Endothelial cell of umbilical vein (primary cell): ENCODE results near the gene RAB35. TPM values are rescaled to one million over a fixed set of nuclear protein-coding genes. Genes with fewer than 3 reads are reported as not detected.

Experiments used
- BruUV-seq: library from RNA; stranded (reverse); fragments of 400-500 nt; replicated peaks from 2 replicates; lab custom pipeline; 2021; lab: Mats Ljungman, UMichigan
- CTCF ChIA-PET: fragments of 300-600, 350-600 bp; sonication (Branson Sonifier 250); formaldehyde crosslinking; loops from one replicate; lab custom pipeline; 2021; ENCODE audit warnings: antibody characterized with exemption, inconsistent platforms; lab: Charles Lee
- POLR2A ChIA-PET: fragments of 300-600, 350-600 bp; sonication (Branson Sonifier 250); formaldehyde crosslinking; loops from one replicate; lab custom pipeline; 2021; ENCODE audit warnings: antibody characterized with exemption, inconsistent platforms; lab: Charles Lee
- DNase-seq: peaks from one replicate; pipeline ENCODE4 v3.0.0-alpha.2; 2011; ENCODE audit warnings: low read depth, low spot score
- FAIRE-seq: peaks from 2 replicates; lab custom pipeline; 2011; peaks lifted over from hg19 to GRCh38; lab: Jason Lieb, UNC
- H2AFZ ChIP-seq: 2 replicates; pipeline ENCODE4 v1.6.0; 2012; ENCODE audit warnings: low read depth, low read length, control low read depth, inconsistent platforms
- H3K27ac ChIP-seq: 2 replicates; pipeline ENCODE4 v1.5.1; 2011; ENCODE audit warnings: low read depth, mild to moderate bottlenecking, control low read depth, low read length, moderate library complexity; ENCODE audit not compliant: insufficient read depth
- H3K27me3 ChIP-seq, 2 experiments: 2 replicates each; pipeline versions ENCODE4 v1.6.0 to v1.6.1; 2011; ENCODE audit warnings: low read length in 2 of 2, mixed read lengths in 1 of 2; ENCODE audit not compliant: control insufficient read depth in 2 of 2, insufficient read depth in 2 of 2
- H3K36me3 ChIP-seq, 2 experiments: 2 replicates in 1 of 2; 3 replicates in 1 of 2; pipeline ENCODE4 v1.5.1; 2011; ENCODE audit warnings: low read length in 2 of 2, mild to moderate bottlenecking in 1 of 2, moderate library complexity in 1 of 2; ENCODE audit not compliant: control insufficient read depth in 2 of 2, insufficient read depth in 2 of 2; ENCODE audit errors: extremely low read depth in 1 of 2
- H3K4me1 ChIP-seq: 3 replicates; pipeline ENCODE4 v1.5.1; 2011; ENCODE audit warnings: mild to moderate bottlenecking, low read length; ENCODE audit not compliant: control insufficient read depth, insufficient read depth; ENCODE audit errors: extremely low read depth
- H3K4me2 ChIP-seq: 2 replicates; pipeline ENCODE4 v1.6.1; 2011; ENCODE audit warnings: low read length, control low read depth, mixed read lengths; ENCODE audit not compliant: insufficient read depth
- H3K4me3 ChIP-seq, 3 experiments: fragments of 200-600 bp in 1 of 3; sonication (generic), shearing (Covaris generic) in 1 of 3; replicated peaks in 1 of 3; 2 replicates each; pipeline ENCODE4 v1.5.1; 2011 to 2016; ENCODE audit warnings: control low read depth in 3 of 3, low read length in 3 of 3, mild to moderate bottlenecking in 2 of 3, inconsistent platforms in 1 of 3, low read depth in 1 of 3, moderate library complexity in 1 of 3; ENCODE audit not compliant: insufficient read depth in 1 of 3
- H3K79me2 ChIP-seq: 2 replicates; pipeline ENCODE4 v1.6.0; 2012; ENCODE audit warnings: low read length, inconsistent platforms; ENCODE audit not compliant: control insufficient read depth, insufficient read depth
- H3K9ac ChIP-seq: replicated peaks from 2 replicates; pipeline ENCODE3; 2011; ENCODE audit warnings: low read length, control low read depth; ENCODE audit not compliant: insufficient read depth; ENCODE audit errors: extremely low read depth
- H3K9me1 ChIP-seq: replicated peaks from 3 replicates; pipeline ENCODE4 v1.6.0; 2011; ENCODE audit warnings: mild to moderate bottlenecking, low read length; ENCODE audit not compliant: control insufficient read depth, insufficient read depth; ENCODE audit errors: extremely low read depth
- H3K9me3 ChIP-seq: replicated peaks from 2 replicates; pipeline ENCODE4 v1.5.1; 2012; ENCODE audit warnings: low read length, inconsistent platforms; ENCODE audit not compliant: control insufficient read depth, insufficient read depth
- H4K20me1 ChIP-seq: replicated peaks from 2 replicates; pipeline ENCODE3; 2011; ENCODE audit warnings: mild to moderate bottlenecking, low read length; ENCODE audit not compliant: control insufficient read depth, insufficient read depth; ENCODE audit errors: extremely low read depth
- CTCF ChIP-seq, 2 donors: IDR thresholded peaks; 1 replicate in 1 of 2; 2 replicates in 1 of 2; pipeline ENCODE4 v1.5.1; 2011; ENCODE audit warnings: low read length in 2 of 2, mild to moderate bottlenecking in 2 of 2, moderate library complexity in 2 of 2, control low read depth in 1 of 2, inconsistent platforms in 1 of 2, low read depth in 1 of 2; ENCODE audit not compliant: insufficient read depth in 1 of 2; ENCODE audit errors: extremely low read depth in 1 of 2
- EZH2 ChIP-seq: IDR thresholded peaks from 2 replicates; pipeline ENCODE4 v1.6.1; 2012; ENCODE audit warnings: borderline replicate concordance, low read depth, mild to moderate bottlenecking, moderate library complexity, low read length, inconsistent platforms; ENCODE audit not compliant: severe bottlenecking
- FOS ChIP-seq: IDR thresholded peaks from 2 replicates; pipeline ENCODE4 v1.6.1; 2011; ENCODE audit warnings: mild to moderate bottlenecking, low read length, moderate library complexity, borderline replicate concordance; ENCODE audit not compliant: insufficient read depth
- GATA2 ChIP-seq: IDR thresholded peaks from 2 replicates; pipeline ENCODE4 v1.7.0; 2011; ENCODE audit warnings: low read depth, mild to moderate bottlenecking, moderate library complexity, mixed read lengths, low read length; ENCODE audit not compliant: insufficient read length, insufficient read depth
- JUN ChIP-seq: IDR thresholded peaks from 2 replicates; pipeline ENCODE4 v1.6.1; 2011; ENCODE audit warnings: borderline replicate concordance, low read depth; ENCODE audit not compliant: insufficient read length, insufficient read depth
- MAX ChIP-seq: IDR thresholded peaks from 2 replicates; pipeline ENCODE4 v1.6.1; 2011; ENCODE audit not compliant: insufficient read depth, insufficient read length
- MYC ChIP-seq: IDR thresholded peaks from one replicate; pipeline ENCODE4 v1.6.1; 2011; ENCODE audit warnings: mild to moderate bottlenecking, low read depth, low read length
- POLR2A ChIP-seq: IDR thresholded peaks from 2 replicates; pipeline ENCODE4 v1.6.1; 2012; ENCODE audit warnings: low read depth, mild to moderate bottlenecking, control low read depth, low read length
- POLR2AphosphoS5 ChIP-seq: IDR thresholded peaks from 2 replicates; pipeline ENCODE4 v1.6.1; 2012; ENCODE audit warnings: low read depth, mild to moderate bottlenecking, control low read depth, low read length, moderate library complexity; ENCODE audit not compliant: insufficient read depth
- dilution Hi-C: fragments of 300-500 bp; cut with MboI; formaldehyde crosslinking; loops from one replicate; pipeline ENCODE4 v1.15.0; 2019; ENCODE audit warnings: low sequenced_read_pairs; ENCODE audit not compliant: extremely low pct_ligation_motif_present
- intact Hi-C: fragments of 100-400 bp; cut with micrococcal nuclease; formaldehyde crosslinking; loops from one replicate; pipeline ENCODE4 v1.10.0; 2022
- polyA plus RNA-seq, 4 experiments: library from polyadenylated mRNA; depleted of rRNA in 3 of 4; stranded (reverse) in 3 of 4; unstranded in 1 of 4; fragments of >200 nt; gene quantifications; 2 replicates each; pipeline versions ENCODE4 v1.2.1 to v1.2.3, GENCODE V29; 2011 to 2012; ENCODE audit warnings: missing spikeins in 1 of 4
- total RNA-seq: library from RNA; stranded (reverse); gene quantifications from 2 replicates; pipeline ENCODE4 v1.2.3, GENCODE V29; 2021

RAB35 gene
- total and polyA plus RNA-seq, 2 donors (not counting 3 experiments of a cell fraction or from before 2014, with no cell fraction given): 70.5 to 80.3 TPM

GRCh38 chr12:120095736-120096135 is 20.8 kb downstream of the RAB35 start:
- intact Hi-C loops: no loop called here
- Histone ChIP-seq H3K9ac (no peak overlapping the region), H3K4me3 (no peak overlapping the region), H3K79me2 (peaks cover 13% of the 10 kb centered on the region), H3K27me3 (no peaks in the 10 kb centered on the region), H3K9me3 (no peaks in the 10 kb centered on the region), H4K20me1 (no peaks in the 10 kb centered on the region), H3K27ac (no peak overlapping the region), H3K9me1 (no peaks in the 10 kb centered on the region), H3K36me3 (peaks cover 5 to 35% of the 10 kb centered on the region in 2 experiments), H2AFZ (no peak overlapping the region), H3K4me2 (no peak overlapping the region), H3K4me1 (no peaks in the 10 kb centered on the region)
- DNase-seq (no peak), FAIRE-seq (no peak)
- no TSS peak for BruUV-seq
- no peak for TF ChIP-seq JUN
- no peak for TF ChIP-seq FOS
- no peak for TF ChIP-seq EZH2
- no peak for TF ChIP-seq GATA2
- no peak for TF ChIP-seq POLR2AphosphoS5
- TF ChIP-seq MYC: no peak
- TF ChIP-seq MAX: no peak
- no peak for TF ChIP-seq POLR2A
- TF ChIP-seq CTCF (IDR thresholded peaks at IDR 0.05; ENCODE audit: extremely low read depth in 1 of 2, insufficient read depth in 1 of 2, low read depth in 1 of 2, low read length in 2 of 2): no peak
- CTCF ChIA-PET: no interaction called here
- dilution Hi-C loops: no loop called here
- POLR2A ChIA-PET: no interaction called here
